ENCODE measurements around the gene PLCG1.
A peak's percentile ranks its signal among the peaks of the same experiment; 100 is the strongest.
"Not testable (repeated sequence)": the region's sequence is repeated elsewhere in the genome, so short reads cannot be mapped to it uniquely, and the experiment has no call there.

Gene PLCG1

DNA sequence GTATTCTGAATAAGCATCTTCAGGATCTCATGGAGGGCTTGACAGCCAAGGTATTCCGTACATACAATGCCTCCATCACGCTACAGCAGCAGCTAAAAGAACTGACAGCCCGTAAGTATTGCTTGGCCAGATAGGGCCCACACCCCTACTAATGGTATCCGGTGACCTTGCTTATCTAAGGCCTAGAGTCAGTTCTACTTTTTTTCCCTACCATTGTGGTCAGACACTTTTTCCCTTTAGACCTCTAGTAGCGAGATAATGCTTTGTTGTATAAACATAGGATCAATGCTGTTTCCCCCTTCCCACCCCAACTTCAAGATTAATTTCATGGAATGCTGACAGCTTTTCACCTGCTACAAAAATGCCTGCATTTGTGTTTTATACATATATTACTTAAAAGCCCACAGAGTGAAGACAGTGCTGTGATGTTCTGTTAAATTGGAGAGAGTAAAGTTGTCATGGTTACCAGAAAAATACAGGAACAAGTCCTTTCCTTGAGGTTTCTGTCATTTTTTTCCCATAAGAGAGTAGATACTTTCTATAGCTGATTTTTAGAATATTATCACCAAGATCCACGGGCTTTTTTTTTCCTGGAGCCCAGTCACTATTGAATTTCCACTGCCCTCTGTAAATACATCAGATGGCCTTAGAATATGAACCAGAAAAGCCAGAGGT is 20.9 kb upstream of the PLCG1 start:
- H3K4me3 Mint-ChIP-seq = no peak overlapping the region
- H3K36me3 Mint-ChIP-seq (ENCODE audit: low read depth) = peaks cover 68% of the 10 kb centered on the region
- no peaks in the 10 kb centered on the region for H3K9me3 Mint-ChIP-seq
- no peak for DNase-seq (ENCODE audit: low spot score)
- no peak overlapping the region for H3K27ac Mint-ChIP-seq
- H3K27me3 Mint-ChIP-seq (ENCODE audit: low read depth) = no peaks in the 10 kb centered on the region
- peaks cover 13% of the 10 kb centered on the region for H3K4me1 Mint-ChIP-seq (ENCODE audit: low read depth)

DNA sequence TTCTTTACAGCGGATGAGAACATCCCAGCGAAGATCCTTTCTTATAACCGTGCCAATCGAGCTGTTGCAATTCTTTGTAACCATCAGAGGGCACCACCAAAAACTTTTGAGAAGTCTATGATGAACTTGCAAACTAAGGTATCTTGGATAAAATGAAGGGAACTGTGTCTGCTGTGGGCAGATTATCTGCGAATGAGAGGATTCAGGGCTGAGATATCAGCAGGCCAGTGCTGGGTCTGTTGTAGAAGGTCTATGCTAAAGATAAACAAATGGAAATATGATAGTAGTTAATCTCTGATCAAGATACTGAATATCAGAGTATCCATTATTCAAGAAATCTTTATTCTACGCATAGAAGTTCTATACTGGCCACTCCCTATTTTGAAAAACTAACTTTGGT is 19.2 kb upstream of the PLCG1 start:
- DNase-seq (ENCODE audit: low spot score); H3K27me3 Mint-ChIP-seq (ENCODE audit: low read depth): not testable (repeated sequence)
- peaks cover 70% of the 10 kb centered on the region for H3K36me3 Mint-ChIP-seq (ENCODE audit: low read depth)

DNA sequence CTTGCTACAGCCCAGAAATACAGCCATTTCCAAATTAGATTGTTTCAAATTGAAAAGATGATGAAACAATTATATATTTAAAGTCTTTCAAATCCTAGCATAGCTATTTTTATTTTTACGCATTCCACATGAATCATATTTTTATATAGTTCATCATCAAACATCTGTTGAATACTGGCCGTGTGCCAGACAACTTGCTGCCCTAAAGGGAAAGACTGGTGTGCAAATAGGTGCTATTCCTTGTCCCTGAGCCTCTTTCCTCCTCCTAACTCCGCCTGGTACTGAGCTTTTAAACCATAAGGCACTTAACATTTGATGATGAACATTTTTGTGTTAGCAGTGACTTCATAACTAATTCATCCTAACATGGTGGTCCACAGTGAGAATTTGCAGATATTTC is 18.7 kb upstream of the PLCG1 start:
- H3K4me3 Mint-ChIP-seq = no peak overlapping the region
- H3K27ac Mint-ChIP-seq = no peak overlapping the region
- peaks cover 69% of the 10 kb centered on the region for H3K36me3 Mint-ChIP-seq (ENCODE audit: low read depth)
- peaks cover 18% of the 10 kb centered on the region for H3K4me1 Mint-ChIP-seq (ENCODE audit: low read depth)
- DNase-seq (ENCODE audit: low spot score) = no peak
- no peaks in the 10 kb centered on the region for H3K27me3 Mint-ChIP-seq (ENCODE audit: low read depth)
- no peaks in the 10 kb centered on the region for H3K9me3 Mint-ChIP-seq

More for the DNA sequence above, 19.2 kb upstream of the PLCG1 start:
- H3K27ac Mint-ChIP-seq, H3K4me3 Mint-ChIP-seq, H3K9me3 Mint-ChIP-seq: not testable (repeated sequence)
- H3K4me1 Mint-ChIP-seq (ENCODE audit: low read depth) = peaks cover 18% of the 10 kb centered on the region

- DNase-seq (ENCODE audit: low spot score) = no peak
- Mint-ChIP-seq H3K27ac (no peak overlapping the region), H3K27me3 (ENCODE audit: low read depth) (no peaks in the 10 kb centered on the region), H3K9me3 (no peaks in the 10 kb centered on the region), H3K36me3 (ENCODE audit: low read depth) (peaks cover 68% of the 10 kb centered on the region), H3K4me3 (no peak overlapping the region), H3K4me1 (ENCODE audit: low read depth) (peaks cover 18% of the 10 kb centered on the region)
Observed at GRCh38 chr20:41119614-41120561, 17.5 kb upstream of the PLCG1 start.

- no peak for DNase-seq (ENCODE audit: low spot score)
- Mint-ChIP-seq H3K4me3 (peak overlapping the region; percentile 1), H3K27me3 (ENCODE audit: low read depth) (no peaks in the 10 kb centered on the region), H3K27ac (peak overlapping the region; percentile 45), H3K4me1 (ENCODE audit: low read depth) (peaks cover 18% of the 10 kb centered on the region), H3K36me3 (ENCODE audit: low read depth) (peaks cover 66% of the 10 kb centered on the region), H3K9me3 (no peaks in the 10 kb centered on the region)
Observed at GRCh38 chr20:41121399-41121798, 15.9 kb upstream of the PLCG1 start.

- no peaks in the 10 kb centered on the region for H3K9me3 Mint-ChIP-seq
- no peak overlapping the region for H3K27ac Mint-ChIP-seq
- H3K27me3 Mint-ChIP-seq (ENCODE audit: low read depth) = no peaks in the 10 kb centered on the region
- DNase-seq (ENCODE audit: low spot score) = no peak
- peaks cover 18% of the 10 kb centered on the region for H3K4me1 Mint-ChIP-seq (ENCODE audit: low read depth)
- peaks cover 62% of the 10 kb centered on the region for H3K36me3 Mint-ChIP-seq (ENCODE audit: low read depth)
- H3K4me3 Mint-ChIP-seq = no peak overlapping the region
Observed at GRCh38 chr20:41123631-41124030, 13.7 kb upstream of the PLCG1 start.

- Mint-ChIP-seq H3K4me3 (no peak overlapping the region), H3K27ac (peak overlapping the region; percentile 17), H3K9me3 (no peaks in the 10 kb centered on the region), H3K27me3 (ENCODE audit: low read depth) (no peaks in the 10 kb centered on the region), H3K36me3 (ENCODE audit: low read depth) (peaks cover 63% of the 10 kb centered on the region), H3K4me1 (ENCODE audit: low read depth) (peaks cover 18% of the 10 kb centered on the region)
- DNase-seq (ENCODE audit: low spot score) = no peak
Observed at GRCh38 chr20:41124451-41125094, 12.8 kb upstream of the PLCG1 start.

DNA sequence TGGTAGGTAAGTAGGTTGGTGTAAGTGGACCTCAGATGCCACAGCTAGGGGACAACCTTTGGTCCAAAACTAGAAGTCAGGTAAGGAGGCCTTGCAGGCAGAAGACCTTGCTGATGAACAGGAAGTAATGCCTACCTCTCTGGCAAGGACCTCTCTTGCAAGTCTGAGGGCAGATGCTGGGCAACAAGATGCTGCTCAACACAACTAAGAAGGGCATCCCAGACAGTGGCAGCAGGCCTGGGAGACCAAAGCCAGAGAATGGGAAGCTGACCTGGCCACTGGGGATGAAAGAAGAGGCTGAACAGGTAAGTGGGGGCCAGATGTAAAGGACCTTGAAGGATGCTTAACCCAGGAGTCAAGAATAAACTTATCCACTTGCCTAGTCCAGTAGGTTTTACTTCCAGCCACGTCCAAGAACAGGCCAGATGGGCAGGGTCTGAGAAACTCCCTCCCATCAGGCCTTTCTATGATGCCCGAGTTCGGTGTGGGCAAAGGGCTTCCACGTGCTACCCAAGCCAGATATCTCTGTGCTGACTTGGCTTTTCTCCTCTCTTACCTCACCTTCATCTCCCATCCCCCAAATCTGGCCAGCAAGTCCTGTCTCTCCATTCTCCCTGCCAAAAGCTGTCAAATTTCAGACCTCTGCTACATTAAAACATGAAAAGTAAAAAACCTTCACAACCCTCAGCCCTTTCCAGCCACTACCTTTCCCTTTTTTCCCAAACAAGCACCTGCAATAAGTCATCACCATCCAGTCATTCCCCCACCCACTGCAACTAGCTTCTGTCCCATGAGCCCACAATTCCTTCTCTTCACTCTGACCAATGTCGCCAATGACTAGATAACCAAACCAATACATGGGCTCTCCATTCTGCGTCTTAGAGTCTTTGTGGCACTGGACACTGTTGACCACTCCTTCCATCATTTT is 11.5 kb upstream of the PLCG1 start:
- Mint-ChIP-seq H3K27me3 (ENCODE audit: low read depth) (no peaks in the 10 kb centered on the region), H3K4me1 (ENCODE audit: low read depth) (peaks cover 14% of the 10 kb centered on the region), H3K4me3 (no peak overlapping the region), H3K27ac (peak overlapping the region; percentile 19), H3K9me3 (no peaks in the 10 kb centered on the region), H3K36me3 (ENCODE audit: low read depth) (peaks cover 55% of the 10 kb centered on the region)
- no peak for DNase-seq (ENCODE audit: low spot score)

GRCh38 chr20:41126719-41127118 is 10.6 kb upstream of the PLCG1 start:
- Mint-ChIP-seq H3K27ac (peak overlapping the region; percentile 4), H3K9me3 (no peaks in the 10 kb centered on the region), H3K4me1 (ENCODE audit: low read depth) (peaks cover 6% of the 10 kb centered on the region), H3K27me3 (ENCODE audit: low read depth) (no peaks in the 10 kb centered on the region), H3K4me3 (no peak overlapping the region), H3K36me3 (ENCODE audit: low read depth) (peaks cover 46% of the 10 kb centered on the region)
- DNase-seq (ENCODE audit: low spot score) = no peak

DNA sequence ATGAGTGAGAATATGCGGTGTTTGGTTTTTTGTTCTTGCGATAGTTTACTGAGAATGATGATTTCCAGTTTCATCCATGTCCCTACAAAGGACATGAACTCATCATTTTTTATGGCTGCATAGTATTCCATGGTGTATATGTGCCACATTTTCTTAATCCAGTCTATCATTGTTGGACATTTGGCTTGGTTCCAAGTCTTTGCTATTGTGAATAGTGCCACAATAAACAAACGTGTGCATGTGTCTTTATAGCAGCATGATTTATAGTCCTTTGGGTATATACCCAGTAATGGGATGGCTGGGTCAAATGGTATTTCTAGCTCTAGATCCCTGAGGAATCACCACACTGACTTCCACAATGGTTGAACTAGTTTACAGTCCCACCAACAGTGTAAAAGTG is 9.0 kb upstream of the PLCG1 start:
- H3K27me3 Mint-ChIP-seq (ENCODE audit: low read depth); H3K27ac Mint-ChIP-seq; H3K9me3 Mint-ChIP-seq; DNase-seq (ENCODE audit: low spot score); H3K4me3 Mint-ChIP-seq; H3K4me1 Mint-ChIP-seq (ENCODE audit: low read depth): not testable (repeated sequence)
- H3K36me3 Mint-ChIP-seq (ENCODE audit: low read depth) = peaks cover 33% of the 10 kb centered on the region

GRCh38 chr20:41131594-41132387 is 5.6 kb upstream of the PLCG1 start:
- Mint-ChIP-seq H3K27ac (no peak overlapping the region), H3K9me3 (no peaks in the 10 kb centered on the region), H3K4me1 (ENCODE audit: low read depth) (peaks cover 32% of the 10 kb centered on the region), H3K27me3 (ENCODE audit: low read depth) (no peaks in the 10 kb centered on the region), H3K4me3 (no peak overlapping the region), H3K36me3 (ENCODE audit: low read depth) (peaks cover 10% of the 10 kb centered on the region)
- no peak for DNase-seq (ENCODE audit: low spot score)

GRCh38 chr20:41132388-41132775 is 5.0 kb upstream of the PLCG1 start:
- H3K27ac Mint-ChIP-seq; H3K27me3 Mint-ChIP-seq (ENCODE audit: low read depth); H3K9me3 Mint-ChIP-seq; H3K36me3 Mint-ChIP-seq (ENCODE audit: low read depth); H3K4me3 Mint-ChIP-seq; DNase-seq (ENCODE audit: low spot score): not testable (repeated sequence)
- peaks cover 32% of the 10 kb centered on the region for H3K4me1 Mint-ChIP-seq (ENCODE audit: low read depth)

Measured in T-helper 2 cell treated with Interferon-gamma antibody and Interleukin-4, amounts not matched to agents 5 μg/mL and 100 μg/mL, for 36 hours (primary cell).